Activated CD4-positive, alpha-beta T cell treated with anti-CD3 and anti-CD28 coated beads for 48 hours (primary cell): ENCODE results near the gene EXOSC10.
"Not testable (repeated sequence)": the region's sequence is repeated elsewhere in the genome, so short reads cannot be mapped to it uniquely, and the experiment has no call there.

ENCODE experiments used
- DNase-seq: peaks from one replicate; pipeline ENCODE4 v3.0.0-alpha.2; 2020

Gene EXOSC10

DNA sequence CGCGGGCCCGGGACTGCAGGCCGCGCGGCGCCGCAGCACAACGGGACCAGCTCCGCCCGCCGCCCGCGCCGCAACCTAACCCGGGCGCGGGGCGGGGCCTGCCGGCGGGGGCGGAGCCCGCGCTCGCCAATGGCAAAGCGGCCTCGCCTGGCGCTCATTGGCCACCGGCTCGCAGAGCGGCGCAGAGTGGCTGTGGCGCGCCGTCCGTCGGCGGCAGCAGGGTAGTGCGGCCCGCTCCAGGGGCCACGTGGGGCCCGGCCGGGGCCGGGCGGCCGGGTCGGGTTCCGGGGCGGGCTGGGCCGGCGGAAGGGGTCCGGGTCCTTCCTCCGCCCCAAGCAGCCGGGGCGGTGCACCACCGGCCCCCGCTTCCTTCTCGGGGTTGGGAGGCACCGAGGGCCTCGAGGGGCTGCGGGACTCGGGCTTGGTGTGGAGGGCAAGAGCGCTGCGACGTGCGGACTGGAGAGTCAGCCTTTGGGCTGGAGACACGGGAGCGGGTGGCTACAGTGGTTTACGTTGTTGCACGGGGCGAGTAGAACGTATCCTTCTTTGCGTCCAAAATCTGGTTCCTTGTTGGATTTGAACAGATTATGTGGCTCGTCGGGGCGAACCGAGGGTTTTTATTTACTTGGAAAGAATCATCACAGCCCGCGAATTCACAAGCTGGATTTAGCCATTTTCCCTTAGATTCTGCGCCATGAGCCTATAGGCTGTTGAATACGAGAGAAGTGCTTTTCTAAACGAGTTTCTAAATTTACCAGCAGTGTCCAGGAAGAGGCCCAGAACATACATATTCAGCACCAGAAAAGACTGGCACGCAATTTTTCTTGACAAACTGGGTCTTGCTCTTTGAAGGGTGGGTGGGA is 39.5 kb downstream of the EXOSC10 start, which contains the start of gene SRM:
Gene SRM, minus strand, starts transcription at position 51 of the 863 bp plus-strand sequence. CDS start 75 bp downstream, outside the sequence.
- peak; percentile 93 for DNase-seq

DNA sequence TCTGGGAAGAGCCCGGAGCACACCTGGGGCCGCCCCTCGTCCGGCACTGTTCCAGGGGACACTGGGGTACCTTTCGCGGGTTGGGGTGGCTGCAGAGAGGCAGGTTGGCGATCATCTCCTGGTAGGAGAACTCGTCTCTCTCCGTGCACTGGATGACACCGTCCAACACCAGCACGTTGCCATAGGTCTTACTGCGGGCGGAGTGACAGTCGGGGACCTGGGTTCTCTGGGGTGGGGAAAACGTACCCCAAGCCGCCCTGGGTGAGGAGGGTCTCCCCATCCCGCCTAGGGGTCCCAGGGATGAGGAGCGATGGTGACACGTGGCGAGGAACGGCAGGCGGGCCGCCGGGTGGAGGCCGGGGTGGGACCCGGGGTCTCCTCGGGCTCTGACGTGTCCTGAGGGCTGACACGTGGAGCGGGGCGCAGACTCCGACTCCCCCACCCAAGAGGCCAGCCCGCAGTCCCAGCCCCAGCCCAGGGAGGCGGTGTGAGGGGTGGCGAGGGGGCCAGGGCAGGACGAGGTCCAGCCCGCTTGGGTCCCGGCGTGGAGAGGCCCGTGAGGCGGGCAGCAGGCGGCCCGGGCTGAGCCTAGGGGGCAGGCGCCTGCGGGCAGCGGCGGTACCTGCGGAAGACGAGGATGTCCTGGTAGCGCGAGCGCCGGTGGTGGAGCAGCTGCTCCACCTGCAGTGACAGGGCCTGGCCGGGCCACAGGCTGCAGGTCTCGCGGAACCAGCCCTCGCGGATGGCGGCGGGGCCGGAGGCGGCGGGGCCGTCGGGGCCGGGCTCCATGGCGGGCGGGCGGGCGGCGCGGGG is 40.3 kb downstream of the EXOSC10 start:
- DNase-seq: peak; percentile 39

DNA sequence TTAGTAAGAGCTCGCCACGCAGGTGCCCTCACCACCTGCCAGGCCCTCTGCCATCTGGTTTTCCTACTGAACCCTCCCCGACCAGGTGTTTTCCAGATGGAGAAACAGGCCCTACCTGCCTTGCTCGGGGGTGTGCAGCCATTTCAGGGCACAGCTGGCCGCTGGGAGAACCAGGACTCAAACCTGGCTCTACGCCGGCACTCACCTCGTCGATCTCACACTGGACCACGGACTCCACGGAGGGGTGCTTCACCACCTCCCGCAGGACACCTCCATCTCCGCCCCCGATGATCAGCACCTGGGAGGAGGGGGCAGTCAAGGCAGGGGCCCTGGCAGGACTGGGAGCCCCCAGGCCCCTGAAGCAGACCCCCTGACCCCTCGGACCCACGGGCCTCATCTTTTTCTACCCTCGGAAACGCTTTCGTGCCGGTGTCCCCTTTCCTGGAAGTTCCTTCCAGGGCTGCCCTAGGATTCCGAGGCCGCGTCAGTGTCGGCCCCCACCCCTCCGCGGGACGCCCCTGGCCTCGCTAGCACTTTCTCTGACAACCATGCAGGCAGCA is 41.0 kb downstream of the EXOSC10 start:
- no peak for DNase-seq

DNA sequence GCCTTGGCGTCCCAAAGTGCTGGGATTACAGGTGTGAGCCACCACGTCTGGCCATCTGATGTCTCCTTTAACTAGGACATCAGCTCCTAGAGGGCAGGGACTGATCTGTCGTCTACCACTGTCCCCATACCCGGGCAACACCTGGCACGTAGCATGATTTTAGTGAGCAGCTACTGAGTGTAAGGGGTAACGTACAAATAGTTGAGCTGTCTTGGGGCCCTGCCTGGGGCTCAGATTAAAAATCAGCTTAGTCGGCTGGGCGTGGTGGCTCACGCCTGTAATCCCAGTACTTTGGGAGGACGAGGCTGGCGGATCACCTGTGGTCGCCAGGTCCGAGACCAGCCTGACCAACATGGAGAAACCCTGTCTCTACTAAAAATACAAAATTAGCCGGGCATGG is 41.6 kb downstream of the EXOSC10 start:
- no peak for DNase-seq

DNA sequence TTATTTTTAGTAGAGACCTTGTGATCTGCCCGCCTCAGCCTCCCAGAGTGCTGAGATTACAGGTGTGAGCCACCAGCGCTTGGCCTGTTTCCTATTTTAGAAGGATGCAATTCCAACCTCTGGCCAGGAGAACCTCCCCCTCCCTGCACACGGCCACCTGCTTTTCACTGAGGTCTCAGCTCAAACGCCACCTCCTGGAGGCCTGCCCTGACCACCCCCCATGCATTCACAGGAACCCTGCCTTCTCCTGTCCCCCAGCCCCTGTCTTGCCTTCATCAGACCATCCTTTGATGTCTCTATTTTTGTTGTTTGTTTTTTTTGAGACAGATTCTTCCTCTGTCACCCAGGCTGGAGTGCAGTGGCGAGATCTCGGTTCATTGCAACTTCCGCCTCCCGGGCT is 42.2 kb downstream of the EXOSC10 start:
- no peak for DNase-seq

DNA sequence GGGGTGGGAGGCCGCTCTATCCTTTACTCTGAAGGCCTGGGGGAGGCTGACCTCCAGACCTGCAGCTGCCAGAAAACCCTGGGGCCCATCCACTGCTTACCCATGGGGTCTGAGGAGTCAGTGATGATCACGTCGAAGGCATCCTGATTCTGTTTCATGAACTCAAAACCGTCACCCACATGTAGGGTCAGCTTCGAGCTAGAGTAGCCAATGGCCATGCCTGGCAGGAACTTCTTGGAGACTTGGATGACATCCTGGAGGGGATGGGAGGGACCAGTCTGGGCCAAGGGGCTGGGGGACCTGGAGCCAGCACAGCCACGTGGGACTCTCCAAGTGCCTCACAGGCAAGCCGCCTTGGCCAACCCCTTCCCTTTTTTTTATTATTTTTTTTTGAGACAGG is 43.2 kb downstream of the EXOSC10 start:
- no peak for DNase-seq

DNA sequence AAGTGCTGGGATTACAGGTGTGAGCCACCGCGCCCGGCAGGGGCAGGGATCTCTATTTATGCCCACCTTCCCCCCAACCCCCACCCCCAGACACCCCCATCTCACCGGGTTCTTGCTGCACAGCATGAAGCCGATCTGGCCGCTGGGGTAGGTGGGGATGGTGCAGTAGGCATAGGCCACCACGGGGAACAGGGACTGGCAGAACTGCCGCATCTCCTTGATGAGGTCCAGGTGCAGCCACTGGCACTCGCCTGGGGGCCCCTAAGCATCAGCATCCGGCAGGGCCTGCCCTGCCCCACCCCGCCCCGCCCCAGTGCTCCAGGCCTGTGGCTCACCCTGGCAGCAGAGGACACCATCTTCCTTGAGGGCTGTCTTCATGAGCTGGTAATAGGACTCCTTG is 44.0 kb downstream of the EXOSC10 start:
- no peak for DNase-seq

DNA sequence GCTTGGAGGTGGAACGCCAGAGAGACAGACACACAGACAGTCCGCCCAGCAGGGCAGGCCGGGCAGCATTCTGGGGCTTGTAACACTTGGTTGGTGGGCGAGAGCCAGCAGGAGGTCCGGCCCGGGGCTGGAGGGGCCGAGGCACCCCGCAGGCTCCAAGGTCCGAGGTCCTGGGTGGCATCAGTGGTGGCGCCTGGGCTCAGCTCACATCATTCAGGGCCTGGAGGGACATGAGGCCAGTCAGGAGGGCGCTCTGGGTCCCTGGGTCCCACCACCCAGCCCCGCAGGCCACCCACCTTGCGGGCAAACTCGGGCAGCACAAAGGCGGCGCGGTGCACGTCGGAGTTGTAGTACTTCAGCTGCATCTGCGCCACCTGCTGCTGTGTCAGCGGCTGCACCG is 45.0 kb downstream of the EXOSC10 start:
- DNase-seq: no peak

DNA sequence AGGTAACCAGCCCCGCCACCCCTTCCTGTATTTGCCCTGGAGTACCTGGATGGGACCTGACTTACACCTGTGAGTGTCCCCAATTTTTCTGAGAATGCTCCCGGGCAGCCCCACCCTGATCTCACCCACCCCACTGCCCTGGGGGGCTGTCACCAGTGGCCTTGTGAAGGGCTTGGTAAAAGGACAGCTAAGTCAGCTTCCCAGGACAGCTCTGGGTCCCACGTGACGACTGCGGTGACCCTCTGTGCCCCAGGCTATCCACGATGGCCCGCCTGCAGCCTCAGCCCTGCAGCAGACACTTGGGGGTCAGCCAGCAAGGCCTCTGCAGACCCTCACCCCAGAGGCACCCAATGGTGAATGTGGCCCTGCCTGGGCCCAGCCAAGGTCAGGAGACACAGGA is 45.5 kb downstream of the EXOSC10 start:
- DNase-seq: no peak

DNA sequence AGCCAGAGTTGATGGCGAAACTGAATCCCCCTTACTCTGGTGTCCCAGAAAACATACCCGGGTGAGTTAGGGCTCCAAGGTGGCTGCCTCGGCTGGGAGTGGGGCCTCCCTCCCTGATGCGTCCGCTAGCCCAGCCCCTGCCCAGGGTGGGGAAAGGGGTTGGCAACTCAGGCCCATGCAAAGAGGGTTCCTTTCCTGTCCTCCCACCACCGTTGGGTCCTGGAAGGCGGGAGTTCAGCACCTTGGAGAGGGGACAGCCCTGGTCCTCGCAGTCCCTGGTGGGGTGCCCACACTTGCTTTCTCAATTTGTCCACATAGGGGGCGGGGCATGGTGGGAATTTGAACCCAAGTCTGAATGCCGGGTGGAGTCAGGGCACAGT is 45.9 kb downstream of the EXOSC10 start:
- peak; percentile 42 for DNase-seq

DNA sequence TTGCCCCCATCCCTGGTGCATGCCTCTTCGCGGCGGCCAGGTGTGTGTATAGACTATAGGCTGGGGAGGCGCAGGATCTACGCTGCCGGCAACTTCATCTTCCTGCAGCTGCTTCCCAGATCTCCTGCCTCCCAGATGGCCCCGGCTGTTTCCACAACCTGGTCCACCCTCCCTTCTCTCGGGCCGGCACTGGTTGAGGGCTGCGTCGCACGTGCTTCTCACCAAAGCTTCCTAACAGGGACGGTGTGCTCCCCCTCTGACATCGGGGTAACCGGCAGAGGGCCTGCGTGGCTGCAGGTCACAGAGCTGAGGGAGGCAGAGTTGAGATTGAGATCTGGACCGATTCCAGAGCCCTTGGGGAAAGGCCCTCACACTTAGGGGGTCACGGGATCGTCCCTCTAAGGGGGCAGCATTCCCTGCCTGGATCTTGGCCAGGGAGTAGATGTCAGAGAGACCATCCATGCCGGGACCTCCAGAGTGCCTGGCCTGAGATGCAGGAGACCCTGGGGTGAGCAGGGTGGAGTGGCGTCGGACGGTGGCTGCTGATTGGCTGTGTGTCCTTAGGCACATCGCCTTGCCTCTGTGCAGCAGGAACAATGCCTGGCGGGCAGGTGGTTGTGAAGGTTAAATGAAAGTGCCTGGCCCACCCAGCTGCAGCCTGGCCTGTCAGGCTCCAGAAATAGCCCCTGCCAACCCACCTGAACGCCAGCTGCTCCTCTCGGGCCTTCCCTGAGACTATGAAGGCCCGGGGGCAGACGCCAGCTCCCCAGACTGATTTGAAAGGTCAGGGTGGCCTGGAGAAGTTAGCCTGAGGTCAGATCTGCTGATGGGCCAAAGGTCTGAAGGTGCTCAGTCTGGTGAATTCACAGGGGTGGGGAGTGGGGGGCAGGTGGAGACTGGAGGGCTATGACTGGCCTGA is 46.6 kb downstream of the EXOSC10 start:
- no peak for DNase-seq

DNA sequence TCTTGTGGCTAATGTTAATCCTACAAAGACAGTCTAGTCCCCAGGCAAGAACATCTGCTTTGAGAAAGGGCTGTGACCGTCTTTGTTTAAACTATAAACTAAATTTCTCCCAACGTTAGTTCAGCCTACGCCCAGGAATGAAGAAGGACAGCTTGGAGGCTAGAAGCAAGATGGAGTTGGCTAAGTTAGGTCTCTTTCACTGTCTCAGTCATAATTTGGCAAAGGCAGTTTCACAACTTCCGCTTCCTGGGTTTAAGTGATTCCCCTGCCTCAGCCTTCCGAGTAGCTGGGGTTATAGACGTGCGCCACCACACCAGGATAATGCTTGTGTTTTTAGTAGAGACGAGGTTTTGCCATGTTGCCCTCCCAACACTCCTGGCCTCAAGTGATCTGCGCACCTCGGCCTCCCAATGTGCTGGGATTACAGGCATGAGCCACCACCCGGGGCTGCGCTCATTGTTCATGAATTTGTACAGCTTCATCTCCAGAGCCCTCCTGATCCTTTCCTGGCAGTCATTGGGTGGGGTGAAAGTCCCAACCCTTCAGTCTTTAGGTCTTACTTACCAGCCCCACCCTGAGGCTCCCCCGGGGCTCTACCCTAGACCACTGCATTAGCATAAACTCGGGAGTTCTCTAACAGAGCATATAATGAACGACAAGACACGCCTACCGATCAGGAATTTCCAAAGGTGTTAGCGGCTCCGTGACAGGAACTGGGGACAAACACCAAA is 47.7 kb downstream of the EXOSC10 start:
- no peak for DNase-seq

DNA sequence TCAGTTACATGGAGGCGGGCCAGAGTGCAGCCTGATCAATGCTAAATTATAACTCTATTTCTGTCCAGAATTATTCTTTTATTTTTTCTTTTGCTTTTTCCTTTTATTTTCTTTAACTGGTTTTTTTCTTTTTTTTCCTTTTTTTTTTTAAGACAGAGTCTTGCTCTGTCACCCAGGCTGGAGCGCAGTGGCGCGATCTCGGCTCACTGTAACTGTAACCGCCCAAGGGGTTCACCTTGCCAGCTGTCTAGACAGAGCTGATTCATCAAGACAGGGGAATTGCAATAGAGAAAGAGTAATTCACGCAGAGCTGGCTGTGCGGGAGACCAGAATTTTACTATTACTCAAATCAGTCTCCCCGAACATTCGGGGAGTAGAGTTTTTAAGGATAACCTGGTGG is 48.5 kb downstream of the EXOSC10 start:
- DNase-seq: not testable (repeated sequence)

DNA sequence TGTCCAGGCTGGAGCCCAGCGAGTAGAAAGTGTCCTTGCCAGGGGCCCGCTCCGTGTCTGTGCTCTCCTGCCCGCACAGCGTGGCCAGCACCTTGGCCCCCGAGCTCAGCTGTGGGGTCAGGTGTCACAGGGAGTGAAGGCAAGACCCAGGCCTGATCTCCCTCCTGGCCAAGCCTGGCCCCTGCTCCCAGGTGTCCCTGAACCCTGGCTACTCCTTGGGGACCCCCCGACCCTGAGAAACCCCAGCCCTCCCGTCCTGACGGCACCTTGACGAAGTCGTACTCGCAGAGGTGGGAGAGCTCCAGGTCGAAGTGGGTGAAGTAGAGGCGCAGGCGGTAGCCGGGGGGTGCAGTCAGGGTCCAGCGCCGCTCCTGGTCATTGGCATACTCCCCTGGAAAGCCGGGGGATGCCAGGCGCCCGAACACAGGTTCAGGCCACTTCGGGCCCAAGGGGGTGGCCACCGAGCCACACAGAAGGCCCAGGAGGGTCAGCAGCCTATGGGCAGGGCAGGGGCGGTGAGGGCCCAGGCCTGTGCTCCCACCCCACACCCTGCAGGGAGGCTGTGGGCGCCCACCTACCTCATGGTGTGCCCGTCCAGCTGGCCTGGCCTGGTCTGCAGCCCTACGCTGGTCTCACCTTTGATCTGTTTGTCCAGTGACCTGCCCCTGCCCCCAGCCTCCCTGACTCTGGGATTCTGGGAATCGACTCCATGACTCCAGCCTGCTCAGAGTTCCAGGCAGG is 52.9 kb downstream of the EXOSC10 start, which contains the start of gene MASP2:
Gene MASP2, minus strand, starts transcription at position 615 of the 741 bp plus-strand sequence. Its CDS starts 32 bp downstream, at position 583.
- DNase-seq: no peak

DNA sequence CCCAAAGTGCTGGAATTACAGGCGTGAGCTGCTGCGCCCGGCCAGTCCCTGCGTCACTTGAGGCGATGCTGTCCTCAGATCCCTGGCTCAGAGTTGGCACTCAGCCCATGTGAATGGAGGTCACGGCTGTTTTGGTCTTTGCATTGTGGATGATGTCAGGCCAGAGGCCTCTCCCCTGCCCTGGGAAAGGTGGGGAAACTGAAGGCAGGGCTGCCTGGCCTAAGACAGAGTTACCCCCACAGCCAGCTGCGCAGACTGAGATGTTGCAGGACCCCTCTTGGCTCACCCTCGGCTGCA is 53.5 kb downstream of the EXOSC10 start:
- no peak for DNase-seq

DNA sequence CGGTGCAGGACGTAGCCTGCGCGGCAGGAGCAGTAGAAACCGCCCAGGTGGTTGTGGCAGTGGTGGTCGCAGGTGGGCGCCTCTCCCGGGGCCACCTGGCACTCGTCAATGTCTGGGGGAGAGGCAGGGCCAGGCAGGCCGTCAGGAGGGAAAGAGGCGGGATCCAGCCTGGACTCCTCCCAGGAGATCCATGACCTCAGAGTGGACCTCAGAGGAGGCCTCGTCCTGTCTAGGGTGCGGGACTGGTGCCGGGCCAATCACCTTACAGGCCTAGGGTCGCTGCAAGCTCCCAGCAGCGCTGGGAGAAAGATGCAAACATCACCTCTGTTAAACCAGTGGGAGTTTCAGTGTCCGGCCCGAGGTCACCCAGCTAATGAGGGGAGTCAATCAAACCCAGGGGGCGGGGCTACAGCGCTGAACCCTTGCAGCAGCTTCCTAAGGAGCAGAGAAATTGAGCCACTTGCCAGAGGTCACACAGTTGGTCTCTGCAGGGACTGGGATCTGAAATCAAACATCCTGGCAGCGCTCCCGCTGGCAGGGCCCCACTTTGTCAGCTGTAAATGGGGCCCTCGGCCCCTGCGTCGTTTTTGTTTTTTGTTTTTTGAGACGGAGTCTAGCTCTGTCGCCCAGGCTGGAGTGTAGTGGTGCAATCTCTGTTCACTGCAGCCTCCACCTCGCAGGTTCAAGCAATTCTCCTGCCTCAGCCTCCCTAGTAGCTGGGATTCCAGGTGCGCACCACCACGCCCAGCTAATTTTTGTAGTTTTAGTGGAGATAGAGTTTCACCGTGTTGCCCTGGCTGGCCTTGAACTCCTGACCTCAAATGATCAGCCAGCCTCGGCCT is 54.0 kb downstream of the EXOSC10 start:
- no peak for DNase-seq

DNA sequence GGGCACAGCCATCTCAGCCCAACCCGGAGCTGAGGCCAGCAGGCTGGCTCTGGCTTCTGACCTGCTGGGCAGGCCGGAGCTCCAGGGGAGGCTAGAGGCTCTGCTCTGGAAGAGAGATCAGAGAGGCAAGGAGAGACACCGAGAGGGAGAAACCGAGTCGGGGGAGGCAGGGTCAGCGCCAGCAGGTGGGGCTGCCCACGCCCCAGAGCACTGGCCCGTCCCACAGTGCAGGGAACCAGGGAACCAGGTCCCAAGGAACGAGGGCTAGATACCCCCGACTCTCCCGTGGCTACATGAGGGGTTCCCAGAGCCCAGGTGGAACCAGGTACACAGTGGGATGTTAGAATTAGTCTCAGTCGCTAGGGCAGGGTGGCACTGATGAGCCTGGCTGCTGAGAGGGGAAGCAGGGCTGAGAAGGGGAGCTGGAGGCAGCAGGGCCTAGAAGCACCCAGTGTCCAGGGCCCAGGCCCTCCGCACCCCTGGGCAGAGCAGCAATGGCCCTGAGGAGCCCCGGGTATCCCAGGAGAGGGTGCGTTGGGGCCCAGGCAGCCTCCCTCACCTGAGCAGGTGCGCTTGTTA is 54.7 kb downstream of the EXOSC10 start:
- no peak for DNase-seq

DNA sequence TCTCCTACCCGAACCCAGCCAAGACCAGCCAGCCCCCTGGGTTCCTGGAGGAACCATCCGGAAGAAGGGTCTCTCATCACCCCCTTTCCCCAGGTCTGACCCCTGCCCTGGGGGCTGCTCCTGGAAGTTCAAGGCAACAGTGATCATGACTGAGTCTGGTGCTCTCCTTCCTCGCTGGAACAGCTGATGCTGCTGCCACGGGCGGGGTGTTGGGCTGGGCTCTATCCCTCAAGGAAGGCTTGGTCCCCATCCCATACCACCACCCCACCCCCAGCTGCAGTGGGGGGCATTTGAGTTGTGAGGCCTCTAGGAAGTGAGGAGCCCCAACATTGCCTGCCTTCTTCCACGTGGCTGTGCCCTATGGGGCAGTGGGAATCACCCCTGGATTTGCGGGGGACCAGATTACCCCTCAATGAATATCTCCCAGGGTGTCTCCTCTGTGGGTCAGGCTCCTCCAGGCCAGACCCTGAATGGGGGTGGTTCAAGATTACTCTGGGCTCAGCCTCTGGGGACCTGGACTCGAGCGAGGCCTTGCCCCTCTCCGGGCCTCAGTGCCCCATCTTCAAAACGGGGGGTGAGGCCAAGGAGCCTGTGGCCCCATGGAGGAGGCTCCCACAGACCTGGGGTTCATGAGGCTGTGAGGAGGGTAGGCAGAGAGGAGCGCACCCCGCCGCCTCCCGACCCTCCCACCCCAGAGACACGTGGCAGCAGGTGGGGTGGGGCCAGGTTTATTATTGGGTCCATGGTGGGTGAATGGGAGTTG is 55.4 kb downstream of the EXOSC10 start:
- no peak for DNase-seq
